ENCODE measurements around the gene TGFBI.

Gene TGFBI

GRCh38 chr5:136048966-136049365, 20.2 kb downstream of the TGFBI start:
- DNase-seq (ENCODE audit: low read depth) = no peak

- no peak for DNase-seq (ENCODE audit: low read depth)
Observed at GRCh38 chr5:136051486-136052220, 22.9 kb downstream of the TGFBI start.

DNA sequence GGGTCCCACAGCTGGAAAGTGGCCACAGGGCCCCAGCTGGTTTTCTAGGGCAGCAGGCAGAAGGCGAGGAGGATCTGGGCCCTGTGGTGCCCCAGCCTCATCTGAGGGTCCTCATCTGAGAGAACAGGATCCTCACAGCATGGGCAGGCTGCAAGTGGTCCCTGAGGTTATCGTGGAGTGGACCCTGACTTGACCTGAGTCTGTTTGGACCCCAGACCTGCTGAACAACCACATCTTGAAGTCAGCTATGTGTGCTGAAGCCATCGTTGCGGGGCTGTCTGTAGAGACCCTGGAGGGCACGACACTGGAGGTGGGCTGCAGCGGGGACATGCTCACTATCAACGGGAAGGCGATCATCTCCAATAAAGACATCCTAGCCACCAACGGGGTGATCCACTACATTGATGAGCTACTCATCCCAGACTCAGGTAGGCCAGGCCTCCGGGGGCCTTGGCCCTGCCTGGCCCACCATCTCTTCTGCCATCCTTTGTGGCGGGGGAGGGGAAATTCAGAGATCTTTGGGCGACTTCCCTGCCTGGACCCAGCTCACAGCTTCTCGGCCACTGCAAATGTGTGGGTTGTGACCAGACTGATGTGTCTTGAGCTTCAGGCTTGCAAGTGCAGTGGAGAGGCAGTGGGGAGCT, 24.0 kb downstream of the TGFBI start:
- no peak for DNase-seq (ENCODE audit: low read depth)

- DNase-seq (ENCODE audit: low read depth) = no peak
Observed at GRCh38 chr5:136053336-136054141, 24.8 kb downstream of the TGFBI start.

DNA sequence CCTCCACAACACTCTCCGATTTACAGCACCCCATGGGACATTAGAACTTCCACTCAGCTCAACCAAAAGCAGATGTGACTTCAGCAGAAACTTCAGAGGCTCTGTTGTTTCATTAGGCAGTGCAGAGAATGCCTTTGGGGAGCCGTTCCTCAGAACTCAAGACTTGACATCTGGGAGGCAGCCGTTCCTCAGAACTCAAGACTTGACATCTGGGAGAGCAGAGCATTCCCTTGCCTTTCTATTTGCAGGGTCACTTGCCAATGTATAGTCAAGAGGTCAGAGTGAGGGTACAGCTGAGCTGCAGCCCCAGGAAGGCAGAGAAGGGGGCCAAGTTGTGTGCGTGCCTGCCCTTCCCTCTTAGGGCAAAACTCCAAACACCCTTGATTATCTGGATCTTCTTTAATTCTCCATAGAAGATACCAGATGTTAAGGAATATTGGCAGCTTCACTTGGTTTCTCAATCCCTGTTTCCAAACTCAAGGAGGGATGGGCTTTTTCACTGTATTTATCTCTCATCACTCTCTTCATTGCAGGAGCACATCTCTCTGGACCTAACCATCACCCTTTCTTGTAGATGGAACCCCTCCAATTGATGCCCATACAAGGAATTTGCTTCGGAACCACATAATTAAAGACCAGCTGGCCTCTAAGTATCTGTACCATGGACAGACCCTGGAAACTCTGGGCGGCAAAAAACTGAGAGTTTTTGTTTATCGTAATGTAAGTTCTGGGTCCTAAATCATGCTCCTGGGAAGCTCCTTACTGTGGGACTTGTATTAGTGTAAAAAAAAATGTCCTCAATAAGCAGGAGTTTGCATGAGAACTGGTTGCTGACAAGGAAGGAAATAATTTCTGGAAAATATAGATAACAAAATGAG, 25.6 kb downstream of the TGFBI start:
- DNase-seq (ENCODE audit: low read depth) = no peak

- DNase-seq (ENCODE audit: low read depth) = no peak
Observed at GRCh38 chr5:136055612-136056309, 27.0 kb downstream of the TGFBI start.

DNA sequence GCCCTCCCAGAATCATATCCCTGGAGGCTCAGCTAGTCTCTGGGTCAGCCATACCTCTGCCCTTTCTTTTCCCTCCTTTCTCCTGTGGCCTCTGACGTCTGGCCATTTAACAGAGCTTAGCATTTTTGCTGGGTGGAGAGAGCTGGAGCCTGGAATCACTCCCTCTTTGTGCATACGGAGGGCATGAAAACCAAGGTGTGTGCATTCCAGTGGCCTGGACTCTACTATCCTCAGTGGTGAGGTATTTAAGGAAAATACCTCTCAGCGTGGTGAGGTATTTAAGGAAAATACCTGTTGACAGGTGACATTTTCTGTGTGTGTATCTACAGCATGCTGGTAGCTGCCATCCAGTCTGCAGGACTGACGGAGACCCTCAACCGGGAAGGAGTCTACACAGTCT, 27.5 kb downstream of the TGFBI start:
- no peak for DNase-seq (ENCODE audit: low read depth)

- no peak for DNase-seq (ENCODE audit: low read depth)
Observed at GRCh38 chr5:136056771-136057335, 28.1 kb downstream of the TGFBI start.

DNA sequence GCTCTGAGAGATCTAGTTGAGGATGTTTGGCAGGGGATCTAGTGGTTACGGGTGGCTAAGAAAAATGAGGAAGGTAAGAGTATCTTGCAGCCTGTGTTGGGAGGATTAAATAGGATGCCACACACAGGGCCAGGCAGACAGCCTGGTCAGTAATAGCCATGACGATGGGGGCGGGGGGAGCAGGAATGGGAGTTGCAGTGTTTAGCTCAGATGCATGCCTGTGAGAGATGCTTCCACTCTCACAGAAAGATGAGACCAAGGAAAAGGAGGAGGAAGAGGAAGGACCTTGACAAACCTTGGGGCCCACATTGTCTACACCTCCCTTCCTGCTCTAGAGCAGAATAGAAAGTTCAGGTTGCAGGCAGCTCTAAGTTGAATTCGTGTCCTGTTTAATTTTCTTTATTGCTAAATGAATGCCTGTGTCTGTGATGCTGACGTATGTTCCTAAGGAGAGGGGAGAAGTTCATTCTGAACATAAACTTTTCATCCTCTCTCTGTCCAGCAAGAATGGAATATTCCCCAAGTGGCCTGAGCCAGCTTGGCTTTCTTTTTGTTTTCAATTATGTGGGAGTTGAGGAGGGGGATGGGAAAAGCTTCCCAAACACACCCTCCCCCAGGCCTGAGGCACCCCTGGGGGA, 28.7 kb downstream of the TGFBI start:
- no peak for DNase-seq (ENCODE audit: low read depth)

DNA sequence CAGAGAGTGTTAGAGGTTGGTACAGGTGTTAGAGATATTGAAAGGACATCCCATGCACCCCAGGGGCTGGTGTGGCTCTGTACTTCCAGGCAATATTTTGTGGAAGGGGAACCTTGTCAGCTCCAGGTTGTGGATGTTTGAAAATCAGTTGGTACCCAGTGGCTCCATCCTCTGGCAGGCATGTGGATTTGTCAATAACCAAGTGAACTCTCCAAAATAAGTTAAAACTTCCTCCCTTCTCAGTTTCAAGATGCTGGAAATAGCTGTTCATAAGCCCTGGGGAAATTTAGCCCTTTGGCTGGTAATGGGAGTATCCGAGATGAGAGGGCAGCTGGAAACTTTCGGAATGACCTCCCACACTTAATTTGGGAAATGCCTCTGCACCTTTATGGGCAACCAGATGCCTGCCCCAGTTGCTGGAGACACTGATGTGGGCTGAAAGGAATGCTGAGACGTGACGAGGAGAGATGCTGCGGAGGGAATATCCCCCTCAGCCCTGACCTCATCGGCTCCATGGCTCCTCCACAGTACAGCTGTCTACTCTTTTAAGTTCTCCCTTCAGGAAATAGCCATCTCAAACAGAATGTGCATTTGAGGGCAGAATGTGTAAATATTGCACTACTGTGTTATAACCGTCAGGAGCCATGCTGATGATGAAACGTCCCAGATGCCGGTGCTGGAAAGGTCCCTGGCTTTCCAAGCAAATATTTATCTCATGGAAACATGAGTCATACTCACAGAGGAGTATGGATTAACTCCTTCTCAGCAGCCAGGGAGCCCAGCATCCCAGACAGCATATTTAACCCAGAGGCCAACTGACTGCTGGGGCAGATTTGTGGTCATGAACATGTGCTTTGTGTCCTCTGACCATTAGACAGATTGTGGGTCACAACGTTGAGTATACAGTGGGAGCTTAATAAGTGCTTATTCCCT, 29.5 kb downstream of the TGFBI start:
- DNase-seq (ENCODE audit: low read depth) = no peak

DNA sequence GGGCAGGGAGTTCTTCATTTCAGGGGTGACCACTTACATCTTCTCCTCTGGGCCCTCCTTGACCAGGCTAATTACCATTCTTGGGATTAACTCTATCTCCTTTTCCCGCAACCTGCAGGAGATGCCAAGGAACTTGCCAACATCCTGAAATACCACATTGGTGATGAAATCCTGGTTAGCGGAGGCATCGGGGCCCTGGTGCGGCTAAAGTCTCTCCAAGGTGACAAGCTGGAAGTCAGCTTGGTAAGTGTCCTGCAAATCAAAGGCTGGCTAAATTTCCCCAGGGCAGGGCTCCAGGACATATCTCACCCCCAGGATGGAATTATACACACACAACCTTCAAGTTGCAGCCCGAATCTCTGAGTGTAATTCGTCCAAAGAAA, 30.2 kb downstream of the TGFBI start:
- DNase-seq (ENCODE audit: low read depth) = no peak

- no peak for DNase-seq (ENCODE audit: low read depth)
Observed at GRCh38 chr5:136060963-136061362, 32.2 kb downstream of the TGFBI start.

- DNase-seq (ENCODE audit: low read depth) = no peak
Observed at GRCh38 chr5:136061630-136062365, 33.0 kb downstream of the TGFBI start.

GRCh38 chr5:136062366-136063274, 33.8 kb downstream of the TGFBI start:
- no peak for DNase-seq (ENCODE audit: low read depth)

DNA sequence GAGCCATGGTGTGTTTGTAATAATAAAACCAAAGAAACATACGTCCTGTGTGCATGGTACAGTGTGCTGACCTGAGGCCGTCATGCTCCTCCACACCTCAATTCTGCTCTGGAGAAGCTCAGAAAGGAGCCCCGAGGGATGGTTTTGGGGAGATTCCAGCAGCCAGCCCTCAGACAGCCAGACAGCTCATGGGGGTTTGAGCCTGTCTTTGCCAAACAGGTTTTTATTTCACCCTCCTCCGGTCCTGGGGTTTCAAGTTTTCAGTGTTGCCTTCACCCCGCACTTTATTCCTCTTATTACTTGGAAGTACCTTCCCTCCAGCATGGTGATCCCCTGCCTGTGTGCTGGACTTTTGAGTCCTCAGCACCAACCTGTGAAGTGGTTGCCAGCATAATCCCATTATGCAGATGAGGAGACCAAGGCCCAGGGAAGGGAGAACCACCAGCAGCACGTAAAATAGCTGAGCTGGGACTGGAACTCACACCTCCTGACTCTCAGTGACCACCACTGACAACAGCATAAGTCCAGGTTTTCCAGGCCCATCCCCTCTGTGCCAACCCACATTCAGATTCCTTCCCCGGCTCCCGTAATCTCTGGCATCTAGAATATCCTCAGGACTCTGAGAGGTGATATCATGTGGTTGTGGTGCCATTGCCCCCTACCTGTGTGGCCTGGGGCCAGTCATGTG, 35.1 kb downstream of the TGFBI start:
- no peak for DNase-seq (ENCODE audit: low read depth)

DNA sequence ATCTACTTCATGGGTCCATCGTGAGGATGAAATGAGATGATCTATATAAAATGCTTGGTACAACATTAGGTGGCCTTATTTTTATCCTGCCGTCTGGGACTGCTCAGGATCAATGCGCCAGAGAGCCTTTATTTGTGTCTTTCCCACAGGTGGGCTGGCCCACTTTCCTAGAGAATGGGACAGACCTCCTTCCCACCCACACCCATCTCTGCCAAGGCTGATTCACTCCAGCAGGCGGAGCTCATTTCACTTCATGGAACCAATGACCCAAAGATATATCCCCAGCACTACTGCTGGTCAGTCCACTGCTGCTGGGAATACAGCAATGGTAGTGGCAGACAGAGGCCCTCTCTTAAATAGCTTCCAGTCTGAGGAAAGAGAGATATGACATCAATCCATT, 35.7 kb downstream of the TGFBI start:
- DNase-seq (ENCODE audit: low read depth) = no peak

- DNase-seq (ENCODE audit: low read depth) = no peak
Observed at GRCh38 chr5:136065588-136065987, 36.8 kb downstream of the TGFBI start.
